DOHH2 (cell line): ENCODE results near the gene MAST2.

Source experiments
- H3F3A ChIP-seq: fragments of 200-600 bp; sonication (generic), shearing (Covaris generic); 2 replicates; pipeline ENCODE4 v1.6.0; 2016; ENCODE audit warnings: antibody characterized with exemption, mild to moderate bottlenecking; ENCODE audit not compliant: control insufficient read depth, insufficient read depth
- H3K27ac ChIP-seq: fragments of 200-600 bp; sonication (generic); 2 replicates; pipeline ENCODE4 v1.5.1; 2014; ENCODE audit warnings: low read depth, mild to moderate bottlenecking, low read length, moderate library complexity
- H3K27me3 ChIP-seq: fragments of 200-600 bp; sonication (generic); 2 replicates; pipeline ENCODE4 v1.6.1; 2014; ENCODE audit warnings: mild to moderate bottlenecking, low read length, mixed read lengths; ENCODE audit not compliant: control insufficient read depth
- H3K36me3 ChIP-seq: fragments of 200-600 bp; sonication (generic); 2 replicates; pipeline ENCODE4 v1.6.1; 2014; ENCODE audit warnings: mild to moderate bottlenecking, low read length, moderate library complexity, mixed read lengths; ENCODE audit not compliant: control insufficient read depth
- H3K4me1 ChIP-seq: fragments of 200-600 bp; sonication (generic); 2 replicates; pipeline ENCODE4 v1.6.1; 2014; ENCODE audit warnings: mild to moderate bottlenecking, low read length, mixed read lengths; ENCODE audit not compliant: control insufficient read depth
- H3K4me2 ChIP-seq: fragments of 200-600 bp; sonication (generic); 2 replicates; pipeline ENCODE4 v1.6.0; 2014; ENCODE audit warnings: mild to moderate bottlenecking, low read length, moderate library complexity
- H3K4me3 ChIP-seq: fragments of 200-600 bp; sonication (generic); 2 replicates; pipeline ENCODE4 v1.5.1; 2014; ENCODE audit warnings: mild to moderate bottlenecking, low read length, mixed read lengths
- H3K79me2 ChIP-seq: fragments of 200-600 bp; sonication (generic); 2 replicates; pipeline ENCODE4 v1.6.1; 2014; ENCODE audit warnings: mild to moderate bottlenecking, low read length, mixed read lengths; ENCODE audit not compliant: control insufficient read depth
- H3K9me2 ChIP-seq: fragments of 200-600 bp; sonication (generic); replicated peaks from 2 replicates; pipeline ENCODE4 v1.6.1; 2014; ENCODE audit warnings: mild to moderate bottlenecking, low read length, mixed read lengths; ENCODE audit not compliant: control insufficient read depth
- H3K9me3 ChIP-seq: fragments of 200-600 bp; sonication (generic); 2 replicates; pipeline ENCODE4 v1.6.1; 2014; ENCODE audit warnings: antibody characterized with exemption, low read length, mixed read lengths; ENCODE audit not compliant: control insufficient read depth, insufficient read depth
- H4K20me1 ChIP-seq: fragments of 200-600 bp; sonication (generic); 2 replicates; pipeline ENCODE4 v1.6.0; 2014; ENCODE audit warnings: low read depth, mild to moderate bottlenecking, antibody characterized with exemption, low read length, moderate library complexity; ENCODE audit not compliant: control insufficient read depth, insufficient read depth
- CTCF ChIP-seq: fragments of 200-600 bp; sonication (generic); IDR thresholded peaks from one replicate; pipeline ENCODE4 v1.5.1; 2014; ENCODE audit warnings: antibody characterized with exemption, mild to moderate bottlenecking, low read depth, low read length; ENCODE audit not compliant: poor library complexity, severe bottlenecking
- EZH2phosphoT487 ChIP-seq: fragments of 200-600 bp; sonication (generic); IDR thresholded peaks from 2 replicates; pipeline ENCODE4 v1.6.1; 2017; ENCODE audit warnings: borderline replicate concordance, mild to moderate bottlenecking, antibody characterized with exemption, low read length, moderate library complexity, mixed read lengths

The MAST2 gene

GRCh38 chr1:45934947-45935346 lies 131.5 kb downstream of the MAST2 start:
- H3K36me3 ChIP-seq = peaks cover 39% of the 10 kb centered on the region
- no peaks in the 10 kb centered on the region for H3K9me2 ChIP-seq
- H3K79me2 ChIP-seq = peaks cover 92% of the 10 kb centered on the region
- H3F3A ChIP-seq = peaks cover 11% of the 10 kb centered on the region
- H3K4me2 ChIP-seq = peak overlapping the region; percentile 92
- peak overlapping the region; percentile 65 for H3K27ac ChIP-seq
- H3K27me3 ChIP-seq = no peaks in the 10 kb centered on the region
- H3K4me3 ChIP-seq = peak overlapping the region; percentile 69
- H4K20me1 ChIP-seq = peaks cover under 1% of the 10 kb centered on the region; the same call in 1 of the 2 replicates
- H3K9me3 ChIP-seq = no peaks in the 10 kb centered on the region
- H3K4me1 ChIP-seq = peaks cover 78% of the 10 kb centered on the region
- TF ChIP-seq CTCF (no peak), EZH2phosphoT487 (no peak)

GRCh38 chr1:45938029-45938428 lies 134.6 kb downstream of the MAST2 start:
- no peaks in the 10 kb centered on the region for H3K27me3 ChIP-seq
- H3K27ac ChIP-seq = no peak overlapping the region
- H3K9me3 ChIP-seq = no peaks in the 10 kb centered on the region
- H3K4me3 ChIP-seq = no peak overlapping the region
- peaks cover 4% of the 10 kb centered on the region for H3F3A ChIP-seq
- peaks cover 59% of the 10 kb centered on the region for H3K4me1 ChIP-seq
- H3K9me2 ChIP-seq = no peaks in the 10 kb centered on the region
- H3K79me2 ChIP-seq = peaks cover 90% of the 10 kb centered on the region
- TF ChIP-seq EZH2phosphoT487 = no peak
- H3K36me3 ChIP-seq = peaks cover 37% of the 10 kb centered on the region
- no peaks in the 10 kb centered on the region for H4K20me1 ChIP-seq
- H3K4me2 ChIP-seq = no peak overlapping the region

GRCh38 chr1:45942411-45942810 lies 139.0 kb downstream of the MAST2 start:
- Histone ChIP-seq H4K20me1 (no peaks in the 10 kb centered on the region), H3K9me3 (no peaks in the 10 kb centered on the region), H3K27me3 (no peaks in the 10 kb centered on the region), H3K4me1 (peaks cover 55% of the 10 kb centered on the region), H3K4me3 (no peak overlapping the region), H3K4me2 (no peak overlapping the region), H3K27ac (no peak overlapping the region), H3F3A (peaks cover 6% of the 10 kb centered on the region), H3K79me2 (peaks cover 88% of the 10 kb centered on the region), H3K36me3 (peaks cover 28% of the 10 kb centered on the region), H3K9me2 (no peaks in the 10 kb centered on the region)
- TF ChIP-seq CTCF (no peak), EZH2phosphoT487 (no peak)

GRCh38 chr1:45943185-45943584 lies 139.8 kb downstream of the MAST2 start:
- Histone ChIP-seq H3F3A (0 out of 2 replicates have a peak, but pooled peaks cover 2% of the 10 kb centered on the region), H3K4me3 (no peak overlapping the region), H3K36me3 (peaks cover 29% of the 10 kb centered on the region), H3K27me3 (no peaks in the 10 kb centered on the region), H3K9me3 (peaks cover 4% of the 10 kb centered on the region; the same call in 1 of the 2 replicates), H3K4me1 (peaks cover 58% of the 10 kb centered on the region), H3K27ac (no peak overlapping the region), H4K20me1 (no peaks in the 10 kb centered on the region), H3K9me2 (no peaks in the 10 kb centered on the region), H3K4me2 (no peak overlapping the region), H3K79me2 (peaks cover 85% of the 10 kb centered on the region)
- TF ChIP-seq EZH2phosphoT487 = no peak
- no peak for TF ChIP-seq CTCF
